Muscle of leg (tissue), 16 donors: ENCODE results near the gene RASEF. TPM values are rescaled to one million over a fixed set of nuclear protein-coding genes. Genes with fewer than 3 reads are reported as not detected.
"Not testable (repeated sequence)": the region's sequence is repeated elsewhere in the genome, so short reads cannot be mapped to it uniquely, and the experiment has no call there.

Source experiments
- DNase-seq: peaks from one replicate; pipeline ENCODE4 v3.0.0; 2013
- H3K27ac ChIP-seq: one replicate; pipeline ENCODE4 v1.5.1; 2013; ENCODE audit warnings: mild to moderate bottlenecking, low read length, control low read depth
- H3K27me3 ChIP-seq: one replicate; pipeline ENCODE4 v1.6.1; 2013; ENCODE audit warnings: low read length; ENCODE audit not compliant: control insufficient read depth, insufficient read depth
- H3K36me3 ChIP-seq: one replicate; pipeline ENCODE4 v1.6.1; 2013; ENCODE audit warnings: low read length; ENCODE audit not compliant: control insufficient read depth, insufficient read depth
- H3K4me1 ChIP-seq: one replicate; pipeline ENCODE4 v1.6.1; 2013; ENCODE audit warnings: low read length; ENCODE audit not compliant: control insufficient read depth, insufficient read depth
- H3K4me3 ChIP-seq: one replicate; pipeline ENCODE4 v1.5.1; 2013; ENCODE audit warnings: low read length, control low read depth
- H3K9me3 ChIP-seq: replicated peaks from 2 replicates; pipeline ENCODE4 v1.6.1; 2013; ENCODE audit warnings: low read depth, low read length; ENCODE audit not compliant: control insufficient read depth
- WGBS: methylation state at CpG from one replicate; pipeline ENCODE4 v1.1.5; 2013; ENCODE audit warnings: missing lambda C conversion rate; ENCODE audit not compliant: insufficient coverage; 5-methylcytosine and 5-hydroxymethylcytosine counted together
- long read RNA-seq, 11 donors: transcript quantifications; one replicate each; lab custom pipeline, GENCODE V29; 2026
- polyA plus RNA-seq, 8 donors: library from polyadenylated mRNA; unstranded; fragments of 120-200 nt; gene quantifications; one replicate each; pipeline versions ENCODE4 v1.2.1 to v1.2.3, GENCODE V29; 2013; ENCODE audit warnings: inconsistent platforms in 1 of 8, low replicate concordance in 1 of 8; ENCODE audit not compliant: insufficient read length in 8 of 8, insufficient read depth in 1 of 8
- total RNA-seq: library from RNA; stranded (reverse); fragments of 120-200 nt; gene quantifications from one replicate; pipeline ENCODE4 v1.2.4, GENCODE V29; 2013

The RASEF gene
- 0.31 TPM for total RNA-seq
- 1 to 10 TPM in 1 of 8 donors, under 1 TPM in 7; 0.30 to 1.3 (median 0.55) TPM for polyA plus RNA-seq
- long read RNA-seq, donor 1 = 0 reads
- long read RNA-seq, donor 2 = 0 reads
- long read RNA-seq, donor 3 = 0 reads
- long read RNA-seq, donor 4 = 0 reads
- long read RNA-seq, donor 5 = 0 reads
- long read RNA-seq, donor 6, partial matches to known transcripts = 0 of 1 reads
- long read RNA-seq, donor 6, other reads (novel, unspliced or antisense) = 0 of 1 reads
- long read RNA-seq, donor 7 = 0 reads
- long read RNA-seq, donor 8 = 0 reads
- long read RNA-seq, donor 9 = 0 reads
- long read RNA-seq, donor 10 = 0 reads
- long read RNA-seq, donor 11 = 0 reads

DNA sequence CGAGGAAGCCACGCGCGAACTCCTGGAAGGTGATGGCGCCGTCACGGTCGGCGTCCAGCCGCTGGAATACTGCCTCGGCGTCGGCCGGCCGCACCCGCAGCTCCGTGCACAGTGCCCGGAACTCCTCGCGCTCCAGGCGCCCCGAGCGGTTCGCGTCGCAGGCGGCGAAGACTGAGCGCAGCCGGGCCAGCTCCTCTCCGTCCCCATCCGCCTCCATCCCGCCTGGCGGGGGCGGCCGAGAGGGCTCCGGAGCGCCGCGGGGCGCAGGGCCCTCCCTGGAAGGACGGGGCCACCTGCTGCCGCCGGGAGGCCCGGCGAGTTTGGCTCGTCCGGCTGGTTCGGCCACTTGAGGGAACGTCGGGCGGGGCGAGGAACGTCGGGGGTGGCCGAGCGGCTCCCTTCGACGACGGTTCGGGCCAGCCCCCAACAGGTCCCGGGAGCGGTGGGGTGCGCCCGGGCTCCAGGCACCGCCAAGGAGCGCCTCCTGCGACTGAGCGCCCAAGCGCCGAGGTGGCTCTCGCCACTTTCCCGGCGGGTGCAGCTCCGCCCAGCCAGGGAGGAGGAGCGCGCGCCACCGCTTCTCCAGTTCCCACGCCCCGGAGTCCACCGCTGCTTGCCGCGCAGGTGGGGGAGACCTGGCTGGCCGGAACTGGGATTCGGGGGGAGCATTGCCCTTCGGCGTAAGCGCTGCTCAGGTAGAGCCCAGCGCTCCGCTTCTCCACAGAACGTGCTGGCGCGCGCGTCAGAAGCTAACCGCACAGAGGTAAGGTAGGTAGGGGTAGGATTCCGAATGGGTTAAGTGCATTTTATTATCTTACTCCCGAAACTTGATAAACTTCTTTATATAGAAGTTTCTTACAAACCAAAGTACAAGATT, at the start of gene RASEF:
Gene RASEF (minus strand): TSS at position 492 of the 877 bp plus-strand sequence. CDS start 275 bp downstream, at position 217.
- under 1% methylated on average over 86 of the region's 99 CpGs for WGBS
- peak within 1 kb of the TSS; percentile 41 for H3K4me3 ChIP-seq
- H3K27ac ChIP-seq = no peak within 1 kb of the TSS
- no peaks in the 10 kb centered on the region for H3K9me3 ChIP-seq
- no peaks in the 10 kb centered on the region for H3K36me3 ChIP-seq
- H3K4me1 ChIP-seq = peaks cover 9% of the 10 kb centered on the region
- peak; percentile 49 for DNase-seq
- peaks cover 22% of the 10 kb centered on the region for H3K27me3 ChIP-seq

DNA sequence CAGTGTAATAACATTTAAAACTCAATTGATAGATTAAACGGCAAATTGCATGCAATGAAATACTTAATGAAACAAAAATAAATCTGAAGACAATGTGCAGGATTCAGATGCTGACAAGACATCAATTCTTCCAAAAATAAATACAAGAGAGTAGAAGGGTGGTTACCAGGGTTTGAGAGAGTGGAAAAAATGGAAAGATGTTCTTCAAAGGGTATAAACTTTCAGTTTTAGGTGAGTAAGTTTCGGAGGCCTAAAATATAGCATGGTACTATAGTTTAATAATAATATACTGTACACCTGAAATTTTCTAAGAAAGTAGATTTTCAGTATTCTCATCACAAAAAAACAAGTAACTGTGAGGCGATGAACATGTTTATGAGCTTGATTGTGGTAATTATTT, 48.2 kb upstream of the RASEF start:
- WGBS = no CpG with 5 or more reads among the region's 3 CpGs
- no peaks in the 10 kb centered on the region for H3K36me3 ChIP-seq
- no peaks in the 10 kb centered on the region for H3K27me3 ChIP-seq
- DNase-seq = no peak
- no peak overlapping the region for H3K27ac ChIP-seq
- no peaks in the 10 kb centered on the region for H3K4me1 ChIP-seq
- no peak overlapping the region for H3K4me3 ChIP-seq
- peaks cover 2% of the 10 kb centered on the region for H3K9me3 ChIP-seq

DNA sequence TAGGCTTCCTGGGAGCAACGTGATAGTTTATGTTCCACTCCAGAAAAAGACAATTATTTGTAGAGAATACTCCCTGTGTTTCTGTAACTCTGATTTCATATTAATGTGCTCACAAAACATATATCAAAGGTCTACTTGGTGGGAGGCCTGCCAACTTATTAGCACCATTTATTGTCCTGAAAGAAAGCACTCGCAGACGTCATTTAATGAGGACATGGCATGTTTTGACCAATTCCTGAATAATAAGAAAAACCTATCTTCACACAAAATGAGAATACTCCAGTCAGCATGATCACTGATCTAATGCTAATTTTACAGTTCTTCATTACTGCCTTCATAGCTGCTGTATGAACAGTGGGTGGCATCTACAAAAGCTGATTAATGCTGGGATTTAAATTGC, 46.4 kb upstream of the RASEF start:
- H3K4me1 ChIP-seq = no peaks in the 10 kb centered on the region
- peaks cover 2% of the 10 kb centered on the region for H3K9me3 ChIP-seq
- no peak overlapping the region for H3K27ac ChIP-seq
- no CpG with 5 or more reads among the region's 3 CpGs for WGBS
- H3K36me3 ChIP-seq = no peaks in the 10 kb centered on the region
- no peak for DNase-seq
- no peak overlapping the region for H3K4me3 ChIP-seq
- no peaks in the 10 kb centered on the region for H3K27me3 ChIP-seq

DNA sequence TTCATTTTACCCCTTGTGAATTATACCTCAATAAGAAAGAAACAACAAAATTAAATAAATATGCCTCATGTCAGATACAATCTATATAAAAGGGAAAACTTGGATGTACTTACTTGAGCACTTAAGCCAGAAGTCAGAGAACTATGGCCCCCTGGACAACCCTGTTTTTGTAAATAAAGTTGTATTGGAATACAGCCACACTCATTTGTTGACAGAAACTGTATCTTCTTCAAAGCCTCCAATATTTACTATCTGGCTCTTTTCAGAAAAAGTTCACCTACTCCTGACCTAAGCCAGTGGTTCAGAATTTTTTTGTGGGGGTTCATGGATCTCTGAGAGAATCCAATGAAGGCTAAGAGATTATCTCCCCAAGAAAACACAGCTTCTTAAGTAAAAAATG, 45.3 kb upstream of the RASEF start:
- no peak overlapping the region for H3K27ac ChIP-seq
- no peak overlapping the region for H3K4me3 ChIP-seq
- H3K27me3 ChIP-seq = no peaks in the 10 kb centered on the region
- peaks cover under 1% of the 10 kb centered on the region for H3K9me3 ChIP-seq
- no peak for DNase-seq
- no peaks in the 10 kb centered on the region for H3K4me1 ChIP-seq
- H3K36me3 ChIP-seq = no peaks in the 10 kb centered on the region

DNA sequence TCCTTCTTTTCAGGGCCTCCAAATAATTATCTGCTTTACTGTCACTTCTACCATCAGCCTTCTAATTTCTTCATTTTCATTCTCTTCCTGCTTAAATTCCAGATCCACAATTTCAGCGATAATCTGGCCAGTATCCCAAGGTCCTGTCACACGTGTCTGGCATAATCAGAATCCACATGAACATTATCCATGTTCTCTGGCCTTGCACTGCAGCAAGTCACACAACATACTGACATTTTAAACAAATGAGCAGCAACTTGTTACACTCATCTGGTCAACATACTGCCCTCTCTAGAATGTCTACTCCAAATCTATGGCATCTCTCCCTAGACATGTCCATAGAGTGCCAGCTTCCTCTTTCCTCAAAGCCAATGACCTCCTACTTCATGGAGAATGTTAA, 43.8 kb upstream of the RASEF start:
- H3K36me3 ChIP-seq = no peaks in the 10 kb centered on the region
- H3K9me3 ChIP-seq = no peaks in the 10 kb centered on the region
- no peak overlapping the region for H3K4me3 ChIP-seq
- WGBS = 69% methylated on average over 2 of the region's 2 CpGs
- H3K4me1 ChIP-seq = no peaks in the 10 kb centered on the region
- DNase-seq = no peak
- no peaks in the 10 kb centered on the region for H3K27me3 ChIP-seq
- H3K27ac ChIP-seq = no peak overlapping the region

DNA sequence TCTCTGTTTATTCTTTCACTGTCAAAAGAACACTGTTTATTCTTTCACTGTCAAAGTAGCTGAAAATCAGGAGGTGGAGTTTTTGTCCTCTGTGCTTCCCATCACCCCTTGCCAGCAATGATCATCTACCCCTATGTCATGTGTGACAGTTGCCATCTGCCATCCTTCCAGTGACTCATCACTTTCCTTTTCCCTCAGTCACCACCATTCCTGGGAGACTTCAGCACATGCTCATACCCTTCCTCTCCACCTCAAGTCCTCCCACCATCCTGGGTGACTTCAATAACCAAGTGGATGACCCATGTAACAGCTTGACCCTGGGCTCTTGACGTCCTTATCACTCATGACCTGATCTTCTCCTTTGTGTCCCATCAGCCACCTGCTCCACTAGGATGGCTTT, 43.3 kb upstream of the RASEF start:
- H3K4me3 ChIP-seq = no peak overlapping the region
- no peaks in the 10 kb centered on the region for H3K9me3 ChIP-seq
- H3K27me3 ChIP-seq = no peaks in the 10 kb centered on the region
- H3K4me1 ChIP-seq = no peaks in the 10 kb centered on the region
- DNase-seq = no peak
- H3K27ac ChIP-seq = no peak overlapping the region
- H3K36me3 ChIP-seq = no peaks in the 10 kb centered on the region
- 73% methylated on average over 1 of the region's 1 CpG for WGBS

DNA sequence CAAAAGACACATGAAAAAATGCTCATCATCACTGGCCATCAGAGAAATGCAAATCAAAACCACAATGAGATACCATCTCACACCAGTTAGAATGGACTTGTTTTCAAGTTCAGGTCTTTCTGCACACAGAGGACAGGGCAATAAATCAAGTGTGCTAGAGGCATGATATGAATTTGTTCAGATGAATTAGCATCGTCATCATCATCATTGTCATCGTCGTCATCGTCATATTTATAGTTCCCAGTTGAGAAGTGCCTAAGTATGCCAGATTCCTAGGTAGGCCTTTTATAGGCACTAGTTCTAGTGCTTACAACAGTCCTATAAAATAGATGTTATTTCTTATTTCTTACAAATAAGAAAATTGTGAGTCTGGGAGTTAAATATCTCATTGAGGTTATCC, 34.7 kb upstream of the RASEF start:
- Histone ChIP-seq H3K9me3 (no peaks in the 10 kb centered on the region), H3K27me3 (no peaks in the 10 kb centered on the region), H3K4me1 (no peaks in the 10 kb centered on the region), H3K4me3 (no peak overlapping the region), H3K27ac (no peak overlapping the region), H3K36me3 (no peaks in the 10 kb centered on the region)
- DNase-seq = no peak
- no CpG with 5 or more reads among the region's 4 CpGs for WGBS

DNA sequence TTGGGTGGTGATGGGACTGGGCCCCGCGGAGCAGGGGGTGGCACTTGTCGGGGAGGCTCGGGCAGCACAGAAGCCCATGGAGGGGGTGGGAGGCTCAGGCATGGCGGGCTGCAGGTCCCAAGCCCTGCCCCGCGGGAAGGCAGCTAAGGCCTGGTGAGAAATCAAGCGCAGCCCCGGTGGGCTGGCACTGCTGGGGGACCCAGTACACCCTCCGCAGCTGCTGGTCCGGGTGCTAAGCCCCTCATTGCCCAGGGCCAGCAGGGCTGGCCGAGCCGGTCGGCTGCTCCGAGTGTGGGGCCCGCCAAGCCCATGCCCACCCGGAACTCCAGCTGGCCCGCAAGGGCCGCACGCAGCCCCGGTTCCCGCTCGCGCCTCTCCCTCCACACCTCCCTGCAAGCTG, 30.4 kb upstream of the RASEF start:
- H3K36me3 ChIP-seq, H3K27ac ChIP-seq, DNase-seq, H3K4me1 ChIP-seq, H3K27me3 ChIP-seq, H3K4me3 ChIP-seq, H3K9me3 ChIP-seq: not testable (repeated sequence)
- 96% methylated on average over 12 of the region's 24 CpGs for WGBS

DNA sequence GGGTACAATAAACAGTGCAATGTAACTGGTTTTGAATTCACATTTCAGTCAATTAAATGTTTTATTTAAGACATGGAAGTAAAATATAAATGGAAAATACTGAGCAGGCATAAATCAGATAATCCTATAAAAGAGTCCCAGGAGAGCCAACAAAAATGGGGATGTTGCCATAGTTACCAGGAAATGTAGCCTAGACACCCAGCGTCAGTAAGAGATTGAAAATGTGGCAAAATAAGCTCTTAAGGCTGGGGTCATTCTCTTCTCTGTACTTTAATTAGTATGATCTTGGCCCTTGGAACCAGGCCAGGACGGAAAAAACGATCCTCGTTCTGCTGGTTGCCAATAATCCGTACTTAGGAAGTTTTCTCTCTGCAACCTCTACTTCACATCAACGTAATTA, 18.9 kb upstream of the RASEF start:
- H3K4me3 ChIP-seq = no peak overlapping the region
- WGBS = 22% methylated on average over 1 of the region's 6 CpGs
- H3K4me1 ChIP-seq = no peaks in the 10 kb centered on the region
- H3K27ac ChIP-seq = no peak overlapping the region
- DNase-seq = peak; percentile 52
- no peaks in the 10 kb centered on the region for H3K27me3 ChIP-seq
- no peaks in the 10 kb centered on the region for H3K9me3 ChIP-seq
- H3K36me3 ChIP-seq = no peaks in the 10 kb centered on the region

DNA sequence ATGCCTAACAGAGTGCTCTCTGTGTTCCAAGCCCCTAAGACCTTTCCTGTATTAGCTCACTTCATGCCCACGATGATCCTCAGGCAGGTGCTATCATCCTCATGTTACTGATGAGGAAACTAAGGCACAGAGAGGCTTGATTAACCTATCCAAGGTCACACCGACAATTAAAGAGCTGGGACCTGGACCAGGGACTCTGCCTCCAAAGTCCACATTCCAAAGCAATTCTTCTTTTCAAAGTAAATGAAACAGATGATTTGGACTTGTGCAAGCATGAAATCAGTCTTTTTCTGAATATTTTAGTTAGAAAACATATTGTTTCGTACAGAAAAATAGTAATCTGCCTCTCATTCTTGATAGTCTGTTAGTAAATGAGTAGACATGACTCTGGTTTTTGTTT, 18.1 kb upstream of the RASEF start:
- Histone ChIP-seq H3K36me3 (no peaks in the 10 kb centered on the region), H3K4me1 (no peaks in the 10 kb centered on the region), H3K9me3 (no peaks in the 10 kb centered on the region), H3K4me3 (no peak overlapping the region), H3K27me3 (no peaks in the 10 kb centered on the region), H3K27ac (no peak overlapping the region)
- DNase-seq = no peak
- 83% methylated on average over 1 of the region's 3 CpGs for WGBS
